Tibial artery (tissue), 4 donors: ENCODE data around the gene SPDL1.

Source experiments
- DNase-seq, 2 donors: peaks; one replicate each; pipeline ENCODE4 v3.0.0-alpha.2; 2019
- H3K27ac ChIP-seq, 2 donors: fragments of 200-600 bp; sonication (generic) in 1 of 2; 1 replicate in 1 of 2; 2 replicates in 1 of 2; pipeline ENCODE4 v1.5.1; 2018 to 2019; ENCODE audit warnings: mild to moderate bottlenecking in 1 of 2
- H3K27me3 ChIP-seq, 2 donors: fragments of 200-600 bp; sonication (generic) in 1 of 2; one replicate each; pipeline versions ENCODE4 v1.5.1 to v1.6.0; 2016 to 2019
- H3K36me3 ChIP-seq, 3 donors: fragments of 200-600 bp; sonication (generic) in 2 of 3; one replicate each; pipeline ENCODE4 v1.5.1; 2016 to 2019; ENCODE audit warnings: mild to moderate bottlenecking in 2 of 3
- H3K4me1 ChIP-seq, 4 donors: fragments of 200-600 bp; sonication (generic) in 2 of 4; 1 replicate in 3 of 4; 2 replicates in 1 of 4; pipeline ENCODE4 v1.5.1; 2016 to 2019
- H3K4me3 ChIP-seq, 2 donors: fragments of 200-600 bp; sonication (generic) in 1 of 2; 1 replicate in 1 of 2; 2 replicates in 1 of 2; pipeline ENCODE4 v1.5.1; 2018 to 2019; ENCODE audit warnings: mild to moderate bottlenecking in 2 of 2
- H3K9me3 ChIP-seq, 3 donors: fragments of 200-600 bp; sonication (generic) in 1 of 3; one replicate each; pipeline ENCODE4 v1.5.1; 2016 to 2019
- CTCF ChIP-seq, 2 experiments: fragments of 200-600 bp in 1 of 2; fragments of 450-650 bp in 1 of 2; IDR thresholded peaks; one replicate each; pipeline ENCODE4 v1.5.1; 2017 to 2019; ENCODE audit warnings: antibody characterized with exemption in 2 of 2, mild to moderate bottlenecking in 1 of 2, moderate library complexity in 1 of 2
- intact Hi-C: fragments of 100-400 bp; cut with DNase I; formaldehyde crosslinking; loops from one replicate; pipeline ENCODE4 v1.15.0; 2023; ENCODE audit warnings: low total_unique reads

Gene SPDL1

GRCh38 chr5:169583424-169584220 is at the start of gene SPDL1:
Gene SPDL1 (plus strand): TSS chr5:169583773. CDS start chr5:169588417, 4,644 bp downstream.
- intact Hi-C loops: loop anchor here (5.0 to 10.0 kb wide), 2 partner anchors 901 to 1099 kb away; partner anchors contain the start of gene RARS1
- peak within 1 kb of the TSS; percentile 68 to 73 for H3K27ac ChIP-seq

GRCh38 chr5:169534311-169534880 is 49.2 kb upstream of the SPDL1 start:
- Histone ChIP-seq H3K4me3 (no peak overlapping the region), H3K36me3 (no peaks in the 10 kb centered on the region), H3K4me1 (peaks cover 0 to 31% (median 4%) of the 10 kb centered on the region in 4 donors), H3K27ac (peak overlapping the region; percentile 17 to 40), H3K9me3 (no peaks in the 10 kb centered on the region), H3K27me3 (no peaks in the 10 kb centered on the region)
- no peak for TF ChIP-seq CTCF (IDR thresholded peaks at IDR 0.05)
- intact Hi-C loops: no loop called here
- no peak for DNase-seq

More at GRCh38 chr5:169583424-169584220, at the start of gene SPDL1:
- no peaks in the 10 kb centered on the region for H3K27me3 ChIP-seq
- DNase-seq: peak; percentile 93 to 97
- no peak for TF ChIP-seq CTCF (IDR thresholded peaks at IDR 0.05)
- H3K9me3 ChIP-seq: no peaks in the 10 kb centered on the region
- H3K4me3 ChIP-seq: peak within 1 kb of the TSS; percentile 65 to 93
- peaks cover 0 to 9% (median 8%) of the 10 kb centered on the region in 4 donors for H3K4me1 ChIP-seq
- peaks cover 0 to 3% (median under 1%) of the 10 kb centered on the region in 3 donors for H3K36me3 ChIP-seq

GRCh38 chr5:169534939-169535338 is 48.6 kb upstream of the SPDL1 start:
- H3K36me3 ChIP-seq: no peaks in the 10 kb centered on the region
- intact Hi-C loops: no loop called here
- H3K27me3 ChIP-seq: no peaks in the 10 kb centered on the region
- H3K27ac ChIP-seq: peak overlapping the region; percentile 17 to 40
- no peak overlapping the region for H3K4me3 ChIP-seq
- TF ChIP-seq CTCF (IDR thresholded peaks at IDR 0.05): no peak
- no peaks in the 10 kb centered on the region for H3K9me3 ChIP-seq
- DNase-seq: no peak
- peaks cover 0 to 31% (median 4%) of the 10 kb centered on the region in 4 donors for H3K4me1 ChIP-seq

- no peak for DNase-seq
- intact Hi-C loops: no loop called here
Measured at GRCh38 chr5:169538944-169539343, 44.6 kb upstream of the SPDL1 start.

GRCh38 chr5:169542811-169543210 is 40.8 kb upstream of the SPDL1 start:
- H3K36me3 ChIP-seq: no peaks in the 10 kb centered on the region
- DNase-seq: no peak
- no peaks in the 10 kb centered on the region for H3K27me3 ChIP-seq
- no peak overlapping the region for H3K27ac ChIP-seq
- H3K4me1 ChIP-seq: peaks cover 0 to 9% (median under 1%) of the 10 kb centered on the region in 4 donors
- intact Hi-C loops: no loop called here
- H3K9me3 ChIP-seq: no peaks in the 10 kb centered on the region
- no peak overlapping the region for H3K4me3 ChIP-seq
- TF ChIP-seq CTCF (IDR thresholded peaks at IDR 0.05): no peak

More at GRCh38 chr5:169538944-169539343, 44.6 kb upstream of the SPDL1 start:
- no peaks in the 10 kb centered on the region for H3K9me3 ChIP-seq
- TF ChIP-seq CTCF (IDR thresholded peaks at IDR 0.05): no peak
- H3K27ac ChIP-seq: no peak overlapping the region
- H3K36me3 ChIP-seq: no peaks in the 10 kb centered on the region
- no peak overlapping the region for H3K4me3 ChIP-seq
- H3K4me1 ChIP-seq: peaks cover 0 to 29% (median 4%) of the 10 kb centered on the region in 4 donors
- no peaks in the 10 kb centered on the region for H3K27me3 ChIP-seq
